Effector memory CD4-positive, alpha-beta T cell (primary cell): ENCODE measurements around the gene NSG1.

ENCODE experiments used
- DNase-seq, 3 donors: peaks; one replicate each; pipeline ENCODE4 v3.0.0-alpha.2; 2020
- H3K27ac ChIP-seq: 2 replicates; pipeline ENCODE4 v1.7.0; 2013; ENCODE audit warnings: mild to moderate bottlenecking, low read length, moderate library complexity; ENCODE audit not compliant: insufficient read depth, poor library complexity, severe bottlenecking
- H3K27me3 ChIP-seq: replicated peaks from 2 replicates; pipeline ENCODE4 v1.7.0; 2013; ENCODE audit warnings: mild to moderate bottlenecking, low read length; ENCODE audit not compliant: insufficient read depth, control insufficient read depth, poor library complexity, severe bottlenecking
- H3K36me3 ChIP-seq: 2 replicates; pipeline ENCODE4 v1.7.0; 2013; ENCODE audit warnings: mild to moderate bottlenecking, low read length, moderate library complexity; ENCODE audit not compliant: control insufficient read depth, insufficient read depth
- H3K4me1 ChIP-seq: 2 replicates; pipeline ENCODE4 v1.7.0; 2013; ENCODE audit warnings: low read length, mild to moderate bottlenecking; ENCODE audit not compliant: control insufficient read depth, insufficient read depth, poor library complexity, severe bottlenecking
- H3K4me3 ChIP-seq: 2 replicates; pipeline ENCODE4 v1.7.0; 2013; ENCODE audit warnings: low read length, low read depth, mild to moderate bottlenecking; ENCODE audit not compliant: insufficient read depth, poor library complexity, severe bottlenecking
- H3K9me3 ChIP-seq: 2 replicates; pipeline ENCODE4 v1.7.0; 2013; ENCODE audit warnings: mild to moderate bottlenecking, low read length, moderate library complexity; ENCODE audit not compliant: control insufficient read depth

The NSG1 gene

GRCh38 chr4:4350909-4351308 is 36.0 kb upstream of the NSG1 start:
- H3K4me3 ChIP-seq = no peak overlapping the region
- H3K4me1 ChIP-seq = no peaks in the 10 kb centered on the region
- H3K27me3 ChIP-seq = no peaks in the 10 kb centered on the region
- no peaks in the 10 kb centered on the region for H3K9me3 ChIP-seq
- no peak for DNase-seq
- H3K36me3 ChIP-seq = no peaks in the 10 kb centered on the region
- no peak overlapping the region for H3K27ac ChIP-seq

GRCh38 chr4:4355302-4355701 is 31.6 kb upstream of the NSG1 start:
- Histone ChIP-seq H3K4me3 (no peak overlapping the region), H3K27me3 (no peaks in the 10 kb centered on the region), H3K27ac (no peak overlapping the region), H3K9me3 (no peaks in the 10 kb centered on the region), H3K36me3 (no peaks in the 10 kb centered on the region), H3K4me1 (no peaks in the 10 kb centered on the region)
- no peak for DNase-seq

- H3K36me3 ChIP-seq = no peaks in the 10 kb centered on the region
- H3K27me3 ChIP-seq = no peaks in the 10 kb centered on the region
- H3K4me3 ChIP-seq = no peak overlapping the region
- DNase-seq = no peak
- no peak overlapping the region for H3K27ac ChIP-seq
- H3K9me3 ChIP-seq = no peaks in the 10 kb centered on the region
- no peaks in the 10 kb centered on the region for H3K4me1 ChIP-seq
These were observed 30.5 kb upstream of the NSG1 start for GRCh38 chr4:4356106-4357041.

GRCh38 chr4:4358093-4358854 is 28.6 kb upstream of the NSG1 start:
- H3K4me3 ChIP-seq = no peak overlapping the region
- H3K9me3 ChIP-seq = no peaks in the 10 kb centered on the region
- DNase-seq = no peak
- no peaks in the 10 kb centered on the region for H3K36me3 ChIP-seq
- no peak overlapping the region for H3K27ac ChIP-seq
- H3K4me1 ChIP-seq = no peaks in the 10 kb centered on the region
- no peaks in the 10 kb centered on the region for H3K27me3 ChIP-seq

- no peak for DNase-seq
- Histone ChIP-seq H3K9me3 (no peaks in the 10 kb centered on the region), H3K27me3 (no peaks in the 10 kb centered on the region), H3K36me3 (no peaks in the 10 kb centered on the region), H3K4me3 (no peak overlapping the region), H3K27ac (no peak overlapping the region), H3K4me1 (no peaks in the 10 kb centered on the region)
These were observed 25.0 kb upstream of the NSG1 start for GRCh38 chr4:4361883-4362282.

- Histone ChIP-seq H3K36me3 (no peaks in the 10 kb centered on the region), H3K9me3 (no peaks in the 10 kb centered on the region), H3K27me3 (no peaks in the 10 kb centered on the region), H3K4me1 (no peaks in the 10 kb centered on the region), H3K4me3 (no peak overlapping the region), H3K27ac (no peak overlapping the region)
- DNase-seq = no peak
These were observed 23.8 kb upstream of the NSG1 start for GRCh38 chr4:4362991-4363697.

- Histone ChIP-seq H3K27ac (no peak overlapping the region), H3K36me3 (no peaks in the 10 kb centered on the region), H3K9me3 (no peaks in the 10 kb centered on the region), H3K27me3 (no peaks in the 10 kb centered on the region), H3K4me1 (no peaks in the 10 kb centered on the region), H3K4me3 (no peak overlapping the region)
- DNase-seq = no peak
These were observed 22.8 kb upstream of the NSG1 start for GRCh38 chr4:4364061-4364460.

- no peaks in the 10 kb centered on the region for H3K4me1 ChIP-seq
- no peak overlapping the region for H3K4me3 ChIP-seq
- H3K27me3 ChIP-seq = no peaks in the 10 kb centered on the region
- H3K9me3 ChIP-seq = no peaks in the 10 kb centered on the region
- no peak for DNase-seq
- H3K36me3 ChIP-seq = no peaks in the 10 kb centered on the region
- H3K27ac ChIP-seq = no peak overlapping the region
These were observed 22.3 kb upstream of the NSG1 start for GRCh38 chr4:4364486-4365208.

- H3K4me1 ChIP-seq = no peaks in the 10 kb centered on the region
- no peaks in the 10 kb centered on the region for H3K27me3 ChIP-seq
- H3K4me3 ChIP-seq = no peak overlapping the region
- no peaks in the 10 kb centered on the region for H3K36me3 ChIP-seq
- H3K27ac ChIP-seq = no peak overlapping the region
- no peak for DNase-seq
- H3K9me3 ChIP-seq = no peaks in the 10 kb centered on the region
These were observed 17.9 kb upstream of the NSG1 start for GRCh38 chr4:4368809-4369580.
